Stimulated activated naive B cell treated with anti-CD40 and anti-IgM and Interleukin-4, amounts not matched to agents 10 μg/mL and 1 μg/mL and 100 μg/mL, for 72 hours (primary cell): ENCODE results near the gene SHISA5.
A peak's percentile ranks its signal among the peaks of the same experiment; 100 is the strongest.

Experiments
- ATAC-seq, 2 donors: fragments of 150-1000 bp; cut with Tn5 transposase; replicated peaks; 2 replicates each; pipeline ENCODE4 v1.10.0; 2021; ENCODE audit warnings: moderate library complexity in 1 of 2
- DNase-seq: peaks from one replicate; pipeline ENCODE4 v3.0.0; 2021
- H3K27ac Mint-ChIP-seq: one replicate; pipeline ENCODE4 v1.8.0; 2022; ENCODE audit warnings: mild to moderate bottlenecking, mixed read lengths
- H3K27me3 Mint-ChIP-seq, 2 donors: one replicate each; pipeline ENCODE4 v1.8.0; 2022; ENCODE audit warnings: mixed read lengths in 2 of 2
- H3K36me3 Mint-ChIP-seq, 2 donors: one replicate each; pipeline ENCODE4 v1.8.0; 2022; ENCODE audit warnings: mixed read lengths in 2 of 2, mild to moderate bottlenecking in 1 of 2
- H3K4me1 Mint-ChIP-seq, 2 donors: one replicate each; pipeline ENCODE4 v1.8.0; 2022; ENCODE audit warnings: mixed read lengths in 2 of 2, mild to moderate bottlenecking in 1 of 2
- H3K4me3 Mint-ChIP-seq, 2 donors: one replicate each; pipeline ENCODE4 v1.8.0; 2022; ENCODE audit warnings: mild to moderate bottlenecking in 2 of 2, mixed read lengths in 2 of 2, moderate library complexity in 1 of 2
- H3K9me3 Mint-ChIP-seq, 2 donors: one replicate each; pipeline ENCODE4 v1.8.0; 2022; ENCODE audit warnings: mixed read lengths in 2 of 2, mild to moderate bottlenecking in 1 of 2

SHISA5 gene

DNA sequence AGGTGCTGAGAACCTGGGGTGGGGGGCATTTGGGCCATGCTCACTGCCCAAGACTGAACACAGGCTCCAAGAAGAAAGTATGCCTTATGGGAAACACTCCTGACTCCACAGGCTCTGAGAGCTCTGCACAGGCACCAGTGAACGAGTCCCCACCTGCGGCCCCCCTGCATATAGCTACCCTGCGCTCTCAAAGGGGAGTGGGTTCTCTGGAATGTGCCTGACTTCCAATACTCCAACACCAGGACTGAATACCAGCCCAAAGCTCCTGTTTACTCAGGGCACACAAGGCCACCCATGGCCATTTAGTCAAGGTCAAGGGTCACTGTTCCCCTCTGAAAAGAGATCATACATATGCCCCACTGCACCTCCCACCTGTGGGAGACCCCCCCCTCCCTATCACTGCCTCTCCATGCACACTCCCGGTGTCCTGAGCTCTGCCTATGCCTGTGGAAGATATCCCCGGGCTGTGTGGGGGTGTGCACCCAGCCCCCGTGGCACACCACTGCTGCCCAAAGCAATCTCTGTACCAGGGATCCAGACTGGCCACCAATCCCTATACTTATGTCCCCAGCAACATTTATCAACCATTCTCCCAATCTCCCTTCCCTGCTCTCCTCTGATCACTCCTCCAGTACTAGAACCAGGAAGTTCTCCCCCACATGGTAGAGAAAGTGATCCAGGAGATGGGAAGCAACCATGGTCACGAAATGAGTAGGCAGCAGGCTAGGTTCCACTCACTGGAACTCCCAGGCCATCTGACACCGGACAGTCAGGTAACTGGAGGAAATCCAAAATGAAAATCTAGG lies 72.5 kb downstream of the SHISA5 start:
- no peak for DNase-seq
- Mint-ChIP-seq H3K9me3 (no peaks in the 10 kb centered on the region), H3K36me3 (peaks cover 17 to 31% of the 10 kb centered on the region in 2 donors), H3K4me3 (peak overlapping the region in 1 of 2 donors; percentile 87), H3K27ac (no peak overlapping the region), H3K27me3 (peaks cover 21 to 28% of the 10 kb centered on the region in 2 donors), H3K4me1 (peaks cover 14 to 19% of the 10 kb centered on the region in 2 donors)
- no peak for ATAC-seq

DNA sequence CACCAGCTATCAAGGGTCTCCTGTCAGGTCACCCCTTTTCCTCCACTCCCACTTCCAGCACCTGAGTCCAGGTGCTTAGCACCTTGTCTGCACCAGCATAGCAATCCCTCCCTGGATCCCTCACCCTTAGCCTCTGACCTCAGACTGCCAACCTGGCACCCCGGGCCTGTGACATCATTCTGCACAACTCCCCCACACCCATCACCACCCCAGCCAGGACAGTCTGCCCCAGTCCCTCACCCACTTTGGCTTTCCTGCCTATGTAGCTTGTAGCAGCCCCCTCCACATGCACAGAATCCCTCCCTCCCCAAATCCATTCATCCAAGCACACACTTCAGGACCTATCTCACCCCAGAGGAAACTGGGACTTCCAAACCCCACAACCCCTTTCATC lies 73.3 kb downstream of the SHISA5 start:
- Mint-ChIP-seq H3K27me3 (peaks cover 21 to 28% of the 10 kb centered on the region in 2 donors), H3K36me3 (peaks cover 17 to 31% of the 10 kb centered on the region in 2 donors), H3K4me1 (peaks cover 14 to 19% of the 10 kb centered on the region in 2 donors), H3K27ac (no peak overlapping the region), H3K4me3 (peak overlapping the region; percentile 87 to 90), H3K9me3 (no peaks in the 10 kb centered on the region)
- DNase-seq, result no peak
- ATAC-seq, result no peak

GRCh38 chr3:48429960-48430707 lies 73.8 kb downstream of the SHISA5 start, which contains the start of gene PLXNB1:
Gene PLXNB1 (minus strand): TSS chr3:48430086. CDS start chr3:48424611, 5,475 bp downstream.
- H3K27me3 Mint-ChIP-seq, result peaks cover 21 to 28% of the 10 kb centered on the region in 2 donors
- no peaks in the 10 kb centered on the region for H3K9me3 Mint-ChIP-seq
- H3K27ac Mint-ChIP-seq, result peak within 1 kb of the TSS; percentile 77
- H3K4me3 Mint-ChIP-seq, result peak within 1 kb of the TSS; percentile 87 to 90
- H3K4me1 Mint-ChIP-seq, result peaks cover 14 to 19% of the 10 kb centered on the region in 2 donors
- DNase-seq, result no peak
- H3K36me3 Mint-ChIP-seq, result peaks cover 17 to 31% of the 10 kb centered on the region in 2 donors
- peak; percentile 10 to 18 for ATAC-seq

GRCh38 chr3:48429317-48429959 lies 74.5 kb downstream of the SHISA5 start:
- Mint-ChIP-seq H3K36me3 (peaks cover 14 to 27% of the 10 kb centered on the region in 2 donors), H3K4me3 (peak overlapping the region; percentile 87 to 90), H3K4me1 (peaks cover 14 to 19% of the 10 kb centered on the region in 2 donors), H3K9me3 (no peaks in the 10 kb centered on the region), H3K27me3 (peaks cover 21 to 28% of the 10 kb centered on the region in 2 donors), H3K27ac (peak overlapping the region; percentile 77)
- ATAC-seq, result peak; percentile 68 to 75
- DNase-seq, result peak; percentile 18

DNA sequence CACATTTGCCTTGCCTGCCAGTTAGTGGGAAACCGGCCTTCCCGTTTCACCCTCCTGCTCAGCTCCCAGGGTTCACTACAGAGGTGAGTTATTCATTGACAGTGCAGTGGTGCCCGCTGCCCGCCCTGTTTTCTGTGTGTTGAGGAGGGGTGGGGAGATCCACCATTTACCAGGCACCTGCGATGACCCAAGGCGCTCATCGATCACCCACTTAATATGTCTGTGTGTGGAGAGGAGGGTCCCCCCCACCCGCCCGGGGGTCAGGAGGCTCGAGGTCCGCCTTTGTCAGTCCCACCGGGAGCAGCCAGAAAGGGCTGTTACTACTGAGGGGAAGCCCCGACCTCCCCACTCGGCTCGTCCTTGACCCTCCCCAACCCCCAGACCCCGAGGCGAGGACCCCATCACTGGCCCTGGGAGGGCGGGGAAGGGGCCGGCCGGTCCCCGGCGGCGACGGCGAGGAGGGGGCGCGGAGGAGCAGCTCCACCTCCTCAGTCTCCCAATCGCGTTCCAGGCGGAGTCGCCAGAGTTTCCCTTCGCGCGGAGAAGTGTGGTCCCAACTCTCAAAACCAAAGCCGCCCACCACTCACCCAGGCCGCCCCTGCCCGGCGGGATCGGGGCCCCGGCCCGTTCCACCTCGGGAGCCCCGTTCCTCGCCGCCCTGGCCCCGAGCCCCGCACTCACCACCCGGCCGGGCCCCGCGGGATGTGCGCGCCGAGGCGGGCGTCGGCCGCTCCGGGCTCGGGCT lies 75.2 kb downstream of the SHISA5 start:
- Mint-ChIP-seq H3K4me3 (peak overlapping the region; percentile 44 to 47), H3K27me3 (peaks cover 21 to 28% of the 10 kb centered on the region in 2 donors), H3K9me3 (no peaks in the 10 kb centered on the region), H3K27ac (no peak overlapping the region), H3K36me3 (peaks cover 10 to 24% of the 10 kb centered on the region in 2 donors), H3K4me1 (peaks cover 14 to 19% of the 10 kb centered on the region in 2 donors)
- DNase-seq, result no peak
- ATAC-seq, result peak; percentile 66 to 67

GRCh38 chr3:48428088-48428571 lies 75.8 kb downstream of the SHISA5 start:
- peak overlapping the region; percentile 14 to 47 for H3K4me3 Mint-ChIP-seq
- ATAC-seq (no peak), DNase-seq (no peak)
- peaks cover 15 to 21% of the 10 kb centered on the region in 2 donors for H3K4me1 Mint-ChIP-seq
- no peaks in the 10 kb centered on the region for H3K9me3 Mint-ChIP-seq
- no peak overlapping the region for H3K27ac Mint-ChIP-seq
- H3K27me3 Mint-ChIP-seq, result peaks cover 21 to 28% of the 10 kb centered on the region in 2 donors
- H3K36me3 Mint-ChIP-seq, result peaks cover 8 to 22% of the 10 kb centered on the region in 2 donors

- peaks cover 21 to 28% of the 10 kb centered on the region in 2 donors for H3K27me3 Mint-ChIP-seq
- H3K27ac Mint-ChIP-seq, result no peak overlapping the region
- peaks cover 8 to 19% of the 10 kb centered on the region in 2 donors for H3K36me3 Mint-ChIP-seq
- H3K4me1 Mint-ChIP-seq, result peaks cover 17 to 26% of the 10 kb centered on the region in 2 donors
- H3K4me3 Mint-ChIP-seq, result no peak overlapping the region
- H3K9me3 Mint-ChIP-seq, result no peaks in the 10 kb centered on the region
- no peak for DNase-seq
- ATAC-seq, result no peak
Observed at GRCh38 chr3:48427630-48427962, 76.4 kb downstream of the SHISA5 start.

GRCh38 chr3:48426944-48427629 lies 76.9 kb downstream of the SHISA5 start:
- ATAC-seq, result no peak
- H3K27ac Mint-ChIP-seq, result no peak overlapping the region
- H3K4me1 Mint-ChIP-seq, result peaks cover 17 to 26% of the 10 kb centered on the region in 2 donors
- no peaks in the 10 kb centered on the region for H3K9me3 Mint-ChIP-seq
- peaks cover 8 to 15% of the 10 kb centered on the region in 2 donors for H3K36me3 Mint-ChIP-seq
- no peak for DNase-seq
- peaks cover 21 to 28% of the 10 kb centered on the region in 2 donors for H3K27me3 Mint-ChIP-seq
- H3K4me3 Mint-ChIP-seq, result no peak overlapping the region

GRCh38 chr3:48426401-48426909 lies 77.5 kb downstream of the SHISA5 start:
- Mint-ChIP-seq H3K4me1 (peaks cover 14 to 26% of the 10 kb centered on the region in 2 donors), H3K9me3 (no peaks in the 10 kb centered on the region), H3K4me3 (no peak overlapping the region), H3K27ac (no peak overlapping the region), H3K36me3 (peaks cover 4 to 10% of the 10 kb centered on the region in 2 donors), H3K27me3 (peaks cover 21 to 28% of the 10 kb centered on the region in 2 donors)
- DNase-seq, result no peak
- no peak for ATAC-seq

- DNase-seq (no peak), ATAC-seq (no peak)
- peaks cover 19 to 23% of the 10 kb centered on the region in 2 donors for H3K27me3 Mint-ChIP-seq
Observed at GRCh38 chr3:48425281-48425812, 78.6 kb downstream of the SHISA5 start.

DNA sequence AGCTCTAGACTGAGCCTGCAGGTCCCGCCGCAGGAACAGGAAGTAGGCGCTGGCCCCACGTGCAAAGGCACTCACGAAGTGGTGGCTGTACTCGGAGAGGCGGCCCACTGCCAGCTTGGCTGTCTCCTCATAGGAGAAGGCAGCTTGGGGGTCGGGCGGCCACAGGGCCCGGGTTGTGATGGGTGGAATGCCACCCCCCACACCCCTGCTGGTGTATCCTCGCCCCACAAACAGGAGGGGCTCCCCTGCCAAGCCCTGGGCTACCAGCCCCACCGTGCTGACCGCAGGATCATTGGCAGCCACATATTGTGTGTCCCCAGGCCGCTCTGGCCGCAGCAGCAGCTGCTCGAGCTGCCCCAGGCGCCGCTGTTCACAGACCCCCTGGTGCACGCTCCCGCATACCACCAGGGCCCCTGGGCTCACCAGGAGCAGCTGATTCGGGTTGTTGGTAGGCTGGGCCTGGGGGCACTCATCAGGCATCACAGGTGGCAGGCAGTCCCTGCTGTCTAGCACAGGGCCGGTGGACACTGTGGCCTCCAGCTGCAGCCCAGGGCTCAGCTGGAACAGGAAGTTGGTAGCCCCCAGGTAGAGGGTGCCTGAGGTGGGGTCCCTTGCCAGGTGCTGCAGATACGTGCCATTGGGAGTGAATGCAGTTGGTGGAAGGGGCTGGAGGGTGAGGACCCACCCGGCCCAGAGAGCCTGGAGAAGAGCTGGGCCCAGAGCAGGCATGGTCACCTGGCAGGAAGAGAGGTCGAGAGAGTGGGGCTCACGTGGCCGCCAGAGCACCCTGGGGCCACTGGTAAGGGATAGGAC lies 79.9 kb downstream of the SHISA5 start:
- Mint-ChIP-seq H3K9me3 (no peaks in the 10 kb centered on the region), H3K27ac (no peak overlapping the region), H3K36me3 (no peaks in the 10 kb centered on the region), H3K4me1 (peaks cover 3 to 11% of the 10 kb centered on the region in 2 donors), H3K4me3 (no peak overlapping the region), H3K27me3 (peaks cover 12 to 18% of the 10 kb centered on the region in 2 donors)
- DNase-seq, result no peak
- ATAC-seq, result no peak

More at GRCh38 chr3:48425281-48425812, 78.6 kb downstream of the SHISA5 start:
- H3K27ac Mint-ChIP-seq, result no peak overlapping the region
- no peaks in the 10 kb centered on the region for H3K36me3 Mint-ChIP-seq
- H3K9me3 Mint-ChIP-seq, result no peaks in the 10 kb centered on the region
- H3K4me3 Mint-ChIP-seq, result no peak overlapping the region
- H3K4me1 Mint-ChIP-seq, result peaks cover 9 to 19% of the 10 kb centered on the region in 2 donors

- DNase-seq (no peak), ATAC-seq (no peak)
- H3K4me1 Mint-ChIP-seq, result peaks cover 3 to 9% of the 10 kb centered on the region in 2 donors
- H3K9me3 Mint-ChIP-seq, result no peaks in the 10 kb centered on the region
- H3K27me3 Mint-ChIP-seq, result peaks cover 10 to 16% of the 10 kb centered on the region in 2 donors
- H3K27ac Mint-ChIP-seq, result no peak overlapping the region
- H3K36me3 Mint-ChIP-seq, result no peaks in the 10 kb centered on the region
- H3K4me3 Mint-ChIP-seq, result no peak overlapping the region
Observed at GRCh38 chr3:48423241-48423882, 80.6 kb downstream of the SHISA5 start.
